Measurements from ENCODE around the gene FRMPD2. TPM values are rescaled to one million over a fixed set of nuclear protein-coding genes. Genes with fewer than 3 reads are reported as not detected.

Gene FRMPD2
- total RNA-seq, 1 experiment from 2014 or later = 0.30 TPM

- ATAC-seq (no peak), DNase-seq (ENCODE audit: low read depth, low spot score) (no peak)
- Histone ChIP-seq H3K9me2 (ENCODE audit: insufficient read depth) (no peaks in the 10 kb centered on the region), H3K9me3 (ENCODE audit: control insufficient read depth in 1 of 2, insufficient read depth in 1 of 2, low read depth in 1 of 2, low read length in 2 of 2) (no peaks in the 10 kb centered on the region), H3K4me1 (ENCODE audit: control insufficient read depth in 1 of 2, insufficient read depth in 2 of 2, low read length in 2 of 2) (peaks cover 0 to 11% of the 10 kb centered on the region in 2 experiments; a peak in 2 of 4 replicates), H3K36me3 (ENCODE audit: control insufficient read depth in 1 of 2, insufficient read depth in 2 of 2, low read length in 2 of 2) (no peaks in the 10 kb centered on the region), H3K9ac (ENCODE audit: low read length) (no peak overlapping the region), H4K20me1 (ENCODE audit: insufficient read depth) (no peaks in the 10 kb centered on the region), H3K4me2 (ENCODE audit: low read length) (no peak overlapping the region), H3K4me3 (replicated peaks in 1 of 2; ENCODE audit: low read depth in 1 of 2, low read length in 2 of 2) (no peak overlapping the region), H3K27me3 (ENCODE audit: insufficient read depth, low read length) (no peaks in the 10 kb centered on the region), H3K27ac (ENCODE audit: low read depth, low read length) (no peak overlapping the region), H3K79me2 (ENCODE audit: insufficient read depth, low read length) (no peaks in the 10 kb centered on the region), H2AFZ (ENCODE audit: low read depth, low read length, poor library complexity, severe bottlenecking) (no peak overlapping the region)
- no TSS peak for BruUV-seq (replicated peaks)
- POLR2A ChIA-PET = no interaction called here
- RAD21 ChIA-PET (ENCODE audit: low non-redundant PET in 1 of 2, low total read pairs in 2 of 2, uncharacterized antibody in 2 of 2, unreplicated experiment in 2 of 2) = no interaction called here
- TF ChIP-seq ATF3 (IDR thresholded peaks at IDR 0.05) = no peak
- no peak for TF ChIP-seq TCF7L2 (IDR thresholded peaks at IDR 0.05; ENCODE audit: borderline replicate concordance, extremely low read depth, insufficient read depth, insufficient read length)
- no peak for TF ChIP-seq CEBPB (IDR thresholded peaks at IDR 0.05; ENCODE audit: low read depth)
- TF ChIP-seq MAX (IDR thresholded peaks at IDR 0.05) = no peak
- no peak for TF ChIP-seq EZH2phosphoT487 (IDR thresholded peaks at IDR 0.05; ENCODE audit: borderline replicate concordance)
- TF ChIP-seq RAD21 (IDR thresholded peaks at IDR 0.05; ENCODE audit: low read depth) = no peak
- TF ChIP-seq SRF (IDR thresholded peaks at IDR 0.05; ENCODE audit: low read depth) = no peak
- TF ChIP-seq, protein P1, sequence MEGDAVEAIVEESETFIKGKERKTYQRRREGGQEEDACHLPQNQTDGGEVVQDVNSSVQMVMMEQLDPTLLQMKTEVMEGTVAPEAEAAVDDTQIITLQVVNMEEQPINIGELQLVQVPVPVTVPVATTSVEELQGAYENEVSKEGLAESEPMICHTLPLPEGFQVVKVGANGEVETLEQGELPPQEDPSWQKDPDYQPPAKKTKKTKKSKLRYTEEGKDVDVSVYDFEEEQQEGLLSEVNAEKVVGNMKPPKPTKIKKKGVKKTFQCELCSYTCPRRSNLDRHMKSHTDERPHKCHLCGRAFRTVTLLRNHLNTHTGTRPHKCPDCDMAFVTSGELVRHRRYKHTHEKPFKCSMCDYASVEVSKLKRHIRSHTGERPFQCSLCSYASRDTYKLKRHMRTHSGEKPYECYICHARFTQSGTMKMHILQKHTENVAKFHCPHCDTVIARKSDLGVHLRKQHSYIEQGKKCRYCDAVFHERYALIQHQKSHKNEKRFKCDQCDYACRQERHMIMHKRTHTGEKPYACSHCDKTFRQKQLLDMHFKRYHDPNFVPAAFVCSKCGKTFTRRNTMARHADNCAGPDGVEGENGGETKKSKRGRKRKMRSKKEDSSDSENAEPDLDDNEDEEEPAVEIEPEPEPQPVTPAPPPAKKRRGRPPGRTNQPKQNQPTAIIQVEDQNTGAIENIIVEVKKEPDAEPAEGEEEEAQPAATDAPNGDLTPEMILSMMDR (IDR thresholded peaks at IDR 0.05 in 2 of 3, conservative IDR thresholded peaks at IDR 0.05 in 1 of 3; ENCODE audit: borderline replicate concordance in 1 of 3, insufficient read depth in 1 of 3, low read depth in 2 of 3, low read length in 2 of 3) = no peak
- TF ChIP-seq, protein P2, sequence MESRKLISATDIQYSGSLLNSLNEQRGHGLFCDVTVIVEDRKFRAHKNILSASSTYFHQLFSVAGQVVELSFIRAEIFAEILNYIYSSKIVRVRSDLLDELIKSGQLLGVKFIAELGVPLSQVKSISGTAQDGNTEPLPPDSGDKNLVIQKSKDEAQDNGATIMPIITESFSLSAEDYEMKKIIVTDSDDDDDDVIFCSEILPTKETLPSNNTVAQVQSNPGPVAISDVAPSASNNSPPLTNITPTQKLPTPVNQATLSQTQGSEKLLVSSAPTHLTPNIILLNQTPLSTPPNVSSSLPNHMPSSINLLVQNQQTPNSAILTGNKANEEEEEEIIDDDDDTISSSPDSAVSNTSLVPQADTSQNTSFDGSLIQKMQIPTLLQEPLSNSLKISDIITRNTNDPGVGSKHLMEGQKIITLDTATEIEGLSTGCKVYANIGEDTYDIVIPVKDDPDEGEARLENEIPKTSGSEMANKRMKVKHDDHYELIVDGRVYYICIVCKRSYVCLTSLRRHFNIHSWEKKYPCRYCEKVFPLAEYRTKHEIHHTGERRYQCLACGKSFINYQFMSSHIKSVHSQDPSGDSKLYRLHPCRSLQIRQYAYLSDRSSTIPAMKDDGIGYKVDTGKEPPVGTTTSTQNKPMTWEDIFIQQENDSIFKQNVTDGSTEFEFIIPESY (IDR thresholded peaks at IDR 0.05; ENCODE audit: extremely low read depth, insufficient replicate concordance, low read length) = no peak
- TF ChIP-seq POLR2AphosphoS5 (IDR thresholded peaks at IDR 0.05; ENCODE audit: low read depth, low read length) = no peak
- no peak for TF ChIP-seq FOSL1 (IDR thresholded peaks at IDR 0.05; ENCODE audit: low read depth)
- no peak for TF ChIP-seq ELF1 (IDR thresholded peaks at IDR 0.05; ENCODE audit: borderline replicate concordance, low read depth)
- TF ChIP-seq POLR2A (IDR thresholded peaks at IDR 0.05; ENCODE audit: borderline replicate concordance, extremely low read depth, insufficient read depth, insufficient read length) = no peak
- TF ChIP-seq SIN3A (IDR thresholded peaks at IDR 0.05; ENCODE audit: low read depth) = no peak
- no peak for TF ChIP-seq REST (IDR thresholded peaks at IDR 0.05; ENCODE audit: low read depth)
- no peak for TF ChIP-seq JUND (IDR thresholded peaks at IDR 0.05)
- no peak for TF ChIP-seq CBX3 (IDR thresholded peaks at IDR 0.05; ENCODE audit: low read depth)
- no peak for TF ChIP-seq SP1 (IDR thresholded peaks at IDR 0.05; ENCODE audit: low read depth)
- no peak for TF ChIP-seq ZFX (IDR thresholded peaks at IDR 0.05)
- TF ChIP-seq YY1 (IDR thresholded peaks at IDR 0.05; ENCODE audit: extremely low read depth, insufficient replicate concordance, low read depth, low read length) = no peak
- intact Hi-C loops (cut with micrococcal nuclease) = no loop called here
- CTCF ChIA-PET = no interaction called here
Measured at GRCh38 chr10:48257407-48257961, 17.0 kb downstream of the FRMPD2 start.
